H9 (cell line): Measurements from ENCODE around the gene GRIA1. TPM values are rescaled to one million over a fixed set of nuclear protein-coding genes. Genes with fewer than 3 reads are reported as not detected.

Source experiments
- DNase-seq: peaks from one replicate; pipeline ENCODE4 v3.0.0-alpha.2; 2017
- H2AFZ ChIP-seq: one replicate; pipeline ENCODE4 v1.6.1; 2013; ENCODE audit warnings: mild to moderate bottlenecking, low read length, control low read depth, moderate library complexity
- H2AK5ac ChIP-seq: 2 replicates; pipeline ENCODE4 v1.6.1; 2013; ENCODE audit warnings: low read length, control low read depth, mixed read lengths; ENCODE audit not compliant: insufficient read length
- H2BK120ac ChIP-seq: one replicate; pipeline ENCODE4 v1.6.1; 2013; ENCODE audit warnings: low read depth, mild to moderate bottlenecking, low read length, control low read depth, inconsistent platforms; ENCODE audit not compliant: poor library complexity, severe bottlenecking
- H2BK12ac ChIP-seq: 2 replicates; pipeline ENCODE4 v1.6.1; 2013; ENCODE audit warnings: low read length, control low read depth, mixed read lengths, low read depth; ENCODE audit not compliant: insufficient read length
- H2BK15ac ChIP-seq: 2 replicates; pipeline ENCODE4 v1.6.1; 2013; ENCODE audit warnings: low read depth, low read length, control low read depth
- H2BK20ac ChIP-seq: one replicate; pipeline ENCODE4 v1.6.1; 2013; ENCODE audit warnings: low read depth, mild to moderate bottlenecking, low read length, control low read depth, inconsistent platforms; ENCODE audit not compliant: poor library complexity, severe bottlenecking
- H2BK5ac ChIP-seq: 2 replicates; pipeline ENCODE4 v1.6.1; 2013; ENCODE audit warnings: low read length, control low read depth, mixed read lengths; ENCODE audit not compliant: insufficient read length
- H3K14ac ChIP-seq: 2 replicates; pipeline ENCODE4 v1.6.1; 2013; ENCODE audit warnings: low read length, control low read depth; ENCODE audit not compliant: insufficient read depth
- H3K18ac ChIP-seq: 2 replicates; pipeline ENCODE4 v1.6.1; 2013; ENCODE audit warnings: low read depth, mild to moderate bottlenecking, mixed read lengths, low read length, control low read depth; ENCODE audit not compliant: insufficient read length
- H3K23ac ChIP-seq: 2 replicates; pipeline ENCODE4 v1.6.1; 2013; ENCODE audit warnings: low read length, control low read depth, mixed read lengths, low read depth; ENCODE audit not compliant: insufficient read length
- H3K23me2 ChIP-seq: 2 replicates; pipeline ENCODE4 v1.6.1; 2013; ENCODE audit warnings: low read depth, mild to moderate bottlenecking, mixed read lengths, low read length, control low read depth; ENCODE audit not compliant: insufficient read length, poor library complexity, severe bottlenecking
- H3K27ac ChIP-seq: 2 replicates; pipeline ENCODE4 v1.5.1; 2013; ENCODE audit warnings: low read length, control low read depth, mixed read lengths, low read depth; ENCODE audit not compliant: insufficient read length
- H3K27me3 ChIP-seq: 2 replicates; pipeline ENCODE4 v1.6.1; 2013; ENCODE audit warnings: low read length, control low read depth, inconsistent platforms; ENCODE audit not compliant: insufficient read depth
- H3K4ac ChIP-seq: 2 replicates; pipeline ENCODE4 v1.6.1; 2013; ENCODE audit warnings: low read depth, mild to moderate bottlenecking, control low read depth, inconsistent platforms, low read length, moderate library complexity
- H3K4me1 ChIP-seq: 2 replicates; pipeline ENCODE4 v1.6.1; 2013; ENCODE audit warnings: low read length, control low read depth, inconsistent platforms; ENCODE audit not compliant: insufficient read depth
- H3K4me2 ChIP-seq: 2 replicates; pipeline ENCODE4 v1.6.1; 2013; ENCODE audit warnings: low read length, control low read depth, mixed read lengths; ENCODE audit not compliant: insufficient read length, insufficient read depth
- H3K56ac ChIP-seq: 2 replicates; pipeline ENCODE4 v1.6.1; 2013; ENCODE audit warnings: low read depth, mild to moderate bottlenecking, mixed read lengths, low read length, control low read depth; ENCODE audit not compliant: insufficient read length
- H3K79me1 ChIP-seq: 2 replicates; pipeline ENCODE4 v1.6.1; 2013; ENCODE audit warnings: low read depth, mild to moderate bottlenecking, moderate library complexity, low read length, control low read depth, inconsistent platforms; ENCODE audit not compliant: insufficient read depth, poor library complexity, severe bottlenecking
- H3K79me2 ChIP-seq: 2 replicates; pipeline ENCODE4 v1.6.1; 2013; ENCODE audit warnings: low read length, control low read depth, inconsistent platforms; ENCODE audit not compliant: insufficient read depth
- H3K9ac ChIP-seq: 2 replicates; pipeline ENCODE4 v1.6.1; 2013; ENCODE audit warnings: low read length, control low read depth, mixed read lengths; ENCODE audit not compliant: insufficient read length; ENCODE audit errors: extremely low read depth
- H3K9me3 ChIP-seq: one replicate; pipeline ENCODE4 v1.6.1; 2013; ENCODE audit warnings: low read depth, low read length, inconsistent platforms; ENCODE audit not compliant: control insufficient read depth
- H3T11ph ChIP-seq: one replicate; pipeline ENCODE4 v1.6.1; 2013; ENCODE audit warnings: mild to moderate bottlenecking, low read length, control low read depth, inconsistent platforms
- H4K20me1 ChIP-seq: one replicate; pipeline ENCODE4 v1.6.1; 2013; ENCODE audit not compliant: control insufficient read depth, insufficient read length, insufficient read depth
- H4K5ac ChIP-seq: 2 replicates; pipeline ENCODE4 v1.6.1; 2013; ENCODE audit warnings: low read depth, mild to moderate bottlenecking, mixed read lengths, low read length, control low read depth; ENCODE audit not compliant: insufficient read length
- H4K8ac ChIP-seq: replicated peaks from 2 replicates; pipeline ENCODE4 v1.6.1; 2013; ENCODE audit warnings: low read length, control low read depth, mixed read lengths, low read depth; ENCODE audit not compliant: insufficient read length
- H4K91ac ChIP-seq: 2 replicates; pipeline ENCODE4 v1.6.1; 2013; ENCODE audit warnings: low read depth, mild to moderate bottlenecking, moderate library complexity, mixed read lengths, low read length, control low read depth; ENCODE audit not compliant: insufficient read length
- H3K27ac Mint-ChIP-seq, 3 experiments: 2 replicates in 2 of 3; 3 replicates in 1 of 3; pipeline ENCODE4 v1.8.0; 2020 to 2021; ENCODE audit warnings: mixed read lengths in 3 of 3, mild to moderate bottlenecking in 1 of 3, moderate library complexity in 1 of 3
- H3K27me3 Mint-ChIP-seq: 2 replicates; pipeline ENCODE4 v1.8.0; 2021; ENCODE audit warnings: low read depth, mild to moderate bottlenecking, moderate library complexity, mixed read lengths
- H3K36me3 Mint-ChIP-seq, 3 experiments: 2 replicates in 2 of 3; 3 replicates in 1 of 3; pipeline ENCODE4 v1.8.0; 2020 to 2021; ENCODE audit warnings: low read depth in 3 of 3, mixed read lengths in 3 of 3; ENCODE audit not compliant: insufficient read depth in 1 of 3
- H3K4me1 Mint-ChIP-seq, 2 experiments: 2 replicates each; pipeline ENCODE4 v1.8.0; 2020; ENCODE audit warnings: mixed read lengths in 2 of 2
- H3K4me3 Mint-ChIP-seq, 2 experiments: 2 replicates in 1 of 2; 3 replicates in 1 of 2; pipeline ENCODE4 v1.8.0; 2020 to 2021; ENCODE audit warnings: mild to moderate bottlenecking in 2 of 2, mixed read lengths in 2 of 2, moderate library complexity in 1 of 2
- H3K9me3 Mint-ChIP-seq, 2 experiments: 2 replicates in 1 of 2; 3 replicates in 1 of 2; pipeline ENCODE4 v1.8.0; 2020; ENCODE audit warnings: mild to moderate bottlenecking in 2 of 2, mixed read lengths in 2 of 2, moderate library complexity in 1 of 2
- CTCF ChIP-seq: fragments of 200-600 bp; sonication (generic); conservative IDR thresholded peaks from 3 replicates; pipeline ENCODE4 v1.8.0; 2021; ENCODE audit warnings: antibody characterized with exemption, mild to moderate bottlenecking
- WGBS: extraction: QIAGEN DNeasy Blood & Tissue Kit; methylation state at CpG from one replicate; pipeline ENCODE4 v1.1.7; 2013; ENCODE audit warnings: missing lambda C conversion rate, low lambda C conversion rate, mixed read lengths; ENCODE audit not compliant: insufficient read length; ENCODE audit errors: extremely low coverage; 5-methylcytosine and 5-hydroxymethylcytosine counted together
- total RNA-seq: library from RNA; stranded (reverse); gene quantifications from 2 replicates; pipeline ENCODE4 v1.2.1, GENCODE V29; 2021

The GRIA1 gene
- total RNA-seq, 1 experiment from 2014 or later, result 0.52 TPM

- Histone ChIP-seq H3K79me2 (no peaks in the 10 kb centered on the region), H4K5ac (no peak overlapping the region), H3K27me3 (no peaks in the 10 kb centered on the region), H3K9ac (no peak overlapping the region), H2BK120ac (no peak overlapping the region), H3K4ac (no peak overlapping the region), H2BK12ac (no peak overlapping the region), H2BK5ac (no peak overlapping the region), H2AK5ac (no peak overlapping the region), H3K4me2 (no peak overlapping the region), H4K91ac (no peak overlapping the region), H3K56ac (no peak overlapping the region), H3K23me2 (no peaks in the 10 kb centered on the region), H2AFZ (no peak overlapping the region), H3K79me1 (no peaks in the 10 kb centered on the region), H4K20me1 (no peaks in the 10 kb centered on the region), H3K27ac (no peak overlapping the region), H3K9me3 (no peaks in the 10 kb centered on the region), H3K14ac (no peak overlapping the region), H4K8ac (no peak overlapping the region), H3T11ph (no peak overlapping the region), H2BK15ac (no peak overlapping the region), H3K18ac (no peak overlapping the region), H2BK20ac (no peak overlapping the region), H3K23ac (no peak overlapping the region), H3K4me1 (no peaks in the 10 kb centered on the region)
- Mint-ChIP-seq H3K4me1 (peaks cover 35% of the 10 kb centered on the region in 2 experiments), H3K27me3 (peaks cover 21% of the 10 kb centered on the region), H3K36me3 (no peaks in the 10 kb centered on the region), H3K4me3 (no peak overlapping the region), H3K27ac (no peak overlapping the region; a peak in 1 of 7 replicates), H3K9me3 (no peaks in the 10 kb centered on the region; a peak in 1 of 5 replicates)
- no peak for DNase-seq
- no CpG with 5 or more reads among the region's 2 CpGs for WGBS
- no peak for TF ChIP-seq CTCF
Measured at GRCh38 chr5:153661897-153662296, 171.4 kb downstream of the GRIA1 start.
